GM18507 (cell line): ENCODE measurements around the gene ZNF135.

Source experiments
- DNase-seq: peaks from one replicate; pipeline ENCODE4 v3.0.0; 2011; ENCODE audit warnings: low read depth; ENCODE audit not compliant: insufficient read length; ENCODE audit errors: extremely low spot score
- FAIRE-seq: peaks from 2 replicates; lab custom pipeline; 2011; peaks lifted over from hg19 to GRCh38; lab: Jason Lieb, UNC

The ZNF135 gene

GRCh38 chr19:58088521-58089052 is 29.5 kb downstream of the ZNF135 start:
- DNase-seq (no peak), FAIRE-seq (no peak)

GRCh38 chr19:58089846-58090245 is 30.8 kb downstream of the ZNF135 start:
- no peak for FAIRE-seq
- DNase-seq, result no peak

GRCh38 chr19:58091251-58091995 is 32.3 kb downstream of the ZNF135 start:
- FAIRE-seq, result no peak
- DNase-seq, result no peak

- FAIRE-seq (no peak), DNase-seq (no peak)
Observed at GRCh38 chr19:58093071-58093470, 34.0 kb downstream of the ZNF135 start.

GRCh38 chr19:58095328-58095727 is 36.2 kb downstream of the ZNF135 start:
- DNase-seq (no peak), FAIRE-seq (no peak)

- DNase-seq (no peak), FAIRE-seq (no peak)
Observed at GRCh38 chr19:58096884-58097283, 37.8 kb downstream of the ZNF135 start.

- DNase-seq, result no peak
- no peak for FAIRE-seq
Observed at GRCh38 chr19:58097349-58097748, 38.3 kb downstream of the ZNF135 start.

- FAIRE-seq (no peak), DNase-seq (peak; percentile 23)
Observed at GRCh38 chr19:58097781-58098681, 38.9 kb downstream of the ZNF135 start, which contains the start of gene ZSCAN18. Gene ZSCAN18 (minus strand): TSS chr19:58098231. CDS start chr19:58090267, 7,964 bp downstream.

GRCh38 chr19:58098682-58098998 is 39.6 kb downstream of the ZNF135 start:
- no peak for FAIRE-seq
- DNase-seq, result no peak

- no peak for DNase-seq
- no peak for FAIRE-seq
Observed at GRCh38 chr19:58107778-58108545, 48.9 kb downstream of the ZNF135 start.

DNA sequence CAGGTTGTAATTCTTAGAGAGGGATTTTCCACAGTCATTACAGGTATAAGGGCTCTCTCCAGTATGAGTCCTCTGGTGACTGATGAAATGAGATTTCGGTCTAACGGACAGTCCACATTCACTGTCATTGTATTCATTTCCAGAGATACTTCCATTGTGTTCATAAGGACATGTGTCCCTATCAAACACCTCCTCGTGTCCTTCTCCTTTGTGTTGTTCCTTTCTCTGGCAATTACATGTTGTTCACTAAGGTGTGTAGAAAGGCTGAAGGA is 49.4 kb downstream of the ZNF135 start:
- no peak for DNase-seq
- no peak for FAIRE-seq

DNA sequence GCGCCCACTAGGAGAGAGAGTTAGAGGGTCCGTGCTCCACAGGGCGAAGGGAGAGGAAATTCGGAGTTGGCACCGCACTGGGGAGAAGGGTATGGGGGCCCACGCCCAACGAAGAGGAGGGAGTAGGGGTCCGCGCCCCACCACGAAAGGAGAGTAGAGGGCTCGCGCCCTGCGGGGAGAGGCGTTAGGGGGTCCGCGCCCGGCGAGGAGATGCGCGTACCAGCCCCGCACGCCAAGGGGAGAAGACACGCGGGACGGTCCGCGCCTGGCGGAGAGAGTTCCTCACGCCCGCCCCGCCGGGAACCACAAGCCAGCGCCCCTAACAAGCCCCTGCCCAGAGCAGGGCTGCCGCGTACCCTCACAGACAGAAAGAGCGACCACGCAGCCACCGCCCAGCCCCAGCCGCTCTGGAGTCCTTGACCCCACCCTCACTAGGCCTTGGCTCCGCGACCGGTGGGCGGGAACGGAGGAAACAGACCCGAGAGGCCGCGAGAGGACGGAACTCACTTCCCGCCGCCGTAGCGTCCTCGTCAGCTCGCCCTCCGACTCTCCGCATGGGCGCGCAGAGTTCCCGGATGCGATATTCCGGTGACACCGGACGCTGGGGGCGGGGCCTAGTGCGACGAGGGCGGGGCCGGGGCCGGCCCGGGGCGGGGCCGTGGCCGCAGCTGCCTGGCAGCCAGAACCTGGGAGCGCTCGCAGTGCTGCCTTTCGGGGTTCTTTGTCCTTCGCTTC is 58.9 kb downstream of the ZNF135 start:
- DNase-seq, result no peak
- no peak for FAIRE-seq

DNA sequence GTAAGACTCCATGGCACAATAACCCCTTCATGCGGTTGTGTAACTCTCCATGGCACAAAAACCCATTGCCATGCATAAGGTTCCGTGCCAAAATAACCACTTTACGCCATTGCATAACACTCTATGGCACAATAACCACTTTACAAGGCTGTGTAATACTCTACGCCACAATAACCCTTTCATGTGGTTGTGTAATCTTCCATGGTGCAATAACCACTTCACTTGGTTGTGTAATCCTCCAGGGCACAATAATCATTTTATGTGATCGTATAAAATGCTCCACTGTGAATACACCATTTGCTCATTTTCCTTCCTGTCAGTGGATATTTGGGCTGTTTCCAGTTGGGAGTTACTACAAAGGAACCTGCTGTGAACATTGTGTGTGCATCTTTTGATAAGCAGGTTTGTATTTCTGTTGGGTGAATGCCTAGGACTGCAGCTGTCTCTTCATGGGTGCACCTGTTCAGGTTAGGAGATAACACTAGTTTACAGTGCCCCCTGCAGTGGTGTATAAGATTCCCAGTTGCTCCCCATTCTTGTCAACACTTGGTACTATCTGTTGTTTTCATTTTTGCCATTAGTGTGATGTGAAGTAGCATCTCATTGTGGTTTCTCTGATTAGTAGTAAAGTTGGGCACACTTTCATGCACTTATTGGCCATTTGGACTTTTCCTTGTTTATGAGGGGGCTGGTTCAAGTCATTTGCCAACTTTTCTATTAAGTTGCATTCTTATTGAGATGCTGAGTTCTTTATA is 60.1 kb downstream of the ZNF135 start:
- DNase-seq, result no peak
- FAIRE-seq, result no peak
